Measurements from ENCODE around the gene SNHG17.
A peak's percentile ranks its signal among the peaks of the same experiment; 100 is the strongest.
"Not testable (repeated sequence)": the region's sequence is repeated elsewhere in the genome, so short reads cannot be mapped to it uniquely, and the experiment has no call there.

SNHG17 gene

DNA sequence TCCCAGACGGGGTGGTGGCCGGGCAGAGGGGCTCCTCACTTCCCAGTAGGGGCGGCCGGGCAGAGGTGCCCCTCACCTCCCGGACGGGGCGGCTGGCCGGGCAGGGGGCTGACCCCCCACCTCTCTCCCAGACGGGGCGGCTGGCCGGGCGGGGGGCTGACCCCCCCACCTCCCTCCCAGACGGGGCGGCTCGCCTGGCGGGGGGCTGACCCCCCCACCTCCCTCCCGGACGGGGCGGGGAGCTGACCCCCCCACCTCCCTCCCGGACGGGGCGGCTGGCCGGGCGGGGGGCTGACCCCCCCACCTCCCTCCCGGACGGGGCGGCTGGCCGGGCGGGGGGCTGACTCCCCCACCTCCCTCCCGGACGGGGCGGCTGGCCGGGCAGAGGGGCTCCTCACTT lies 26.0 kb upstream of the SNHG17 start:
- H3K27ac ChIP-seq (ENCODE audit: low read depth, low read length); H3K4me3 ChIP-seq (ENCODE audit: low read depth, low read length): not testable (repeated sequence)

DNA sequence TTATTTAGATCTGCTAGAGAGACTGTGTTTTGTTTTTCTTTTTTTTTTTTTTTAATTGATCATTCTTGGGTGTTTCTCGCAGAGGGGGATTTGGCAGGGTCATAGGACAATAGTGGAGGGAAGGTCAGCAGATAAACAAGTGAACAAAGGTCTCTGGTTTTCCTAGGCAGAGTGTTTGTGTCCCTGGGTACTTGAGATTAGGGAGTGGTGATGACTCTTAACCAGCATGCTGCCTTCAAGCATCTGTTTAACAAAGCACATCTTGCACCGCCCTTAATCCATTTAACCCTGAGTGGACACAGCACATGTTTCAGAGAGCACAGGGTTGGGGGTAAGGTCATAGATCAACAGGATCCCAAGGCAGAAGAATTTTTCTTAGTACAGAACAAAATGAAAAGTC lies 25.5 kb upstream of the SNHG17 start:
- H3K4me3 ChIP-seq (ENCODE audit: low read depth, low read length); H3K27ac ChIP-seq (ENCODE audit: low read depth, low read length); H3K27me3 ChIP-seq (ENCODE audit: insufficient read depth, low read length); H3K36me3 ChIP-seq (ENCODE audit: insufficient read depth, low read length); H2AFZ ChIP-seq (ENCODE audit: low read length, unreplicated experiment); H3K79me2 ChIP-seq (ENCODE audit: control insufficient read depth, insufficient read depth, low read length, unreplicated experiment): not testable (repeated sequence)
- H3K4me1 ChIP-seq (ENCODE audit: control insufficient read depth, insufficient read depth, low read length, unreplicated experiment), result peaks cover 10% of the 10 kb centered on the region

More for the DNA sequence above, 26.0 kb upstream of the SNHG17 start:
- H3K27me3 ChIP-seq (ENCODE audit: insufficient read depth, low read length); H3K79me2 ChIP-seq (ENCODE audit: control insufficient read depth, insufficient read depth, low read length, unreplicated experiment); H3K36me3 ChIP-seq (ENCODE audit: insufficient read depth, low read length); H2AFZ ChIP-seq (ENCODE audit: low read length, unreplicated experiment): not testable (repeated sequence)
- H3K4me1 ChIP-seq (ENCODE audit: control insufficient read depth, insufficient read depth, low read length, unreplicated experiment), result peaks cover 10% of the 10 kb centered on the region

DNA sequence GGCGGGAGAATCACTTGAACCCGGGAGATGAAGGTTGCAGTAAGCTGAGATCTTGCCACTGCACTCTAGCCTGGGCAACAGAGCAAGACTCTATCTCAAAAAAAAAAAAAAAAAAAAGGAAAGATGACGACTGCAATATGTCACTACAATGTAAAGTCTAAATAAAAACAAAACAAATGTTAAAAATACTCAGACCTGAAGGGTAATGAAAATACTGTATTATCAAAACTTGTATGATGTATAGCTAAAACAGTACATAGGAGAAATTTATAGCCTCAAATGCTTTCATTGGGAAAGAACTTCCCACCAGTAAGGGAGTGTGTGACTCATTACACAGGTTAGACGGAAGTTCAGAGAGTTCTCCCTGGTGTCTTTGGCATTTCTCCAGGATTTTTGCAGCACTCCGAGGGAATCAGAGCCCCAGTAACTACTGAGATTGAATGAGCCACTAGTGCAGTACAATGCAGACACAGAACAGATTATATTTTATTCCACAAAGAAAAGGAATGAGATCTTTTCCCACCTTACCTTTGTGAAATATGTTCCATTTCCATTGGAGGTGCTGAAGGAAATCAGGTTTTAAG lies 25.0 kb upstream of the SNHG17 start:
- Histone ChIP-seq H2AFZ (ENCODE audit: low read length, unreplicated experiment) (no peak overlapping the region), H3K27me3 (ENCODE audit: insufficient read depth, low read length) (no peaks in the 10 kb centered on the region), H3K79me2 (ENCODE audit: control insufficient read depth, insufficient read depth, low read length, unreplicated experiment) (no peaks in the 10 kb centered on the region), H3K36me3 (ENCODE audit: insufficient read depth, low read length) (no peaks in the 10 kb centered on the region), H3K27ac (ENCODE audit: low read depth, low read length) (no peak overlapping the region), H3K4me3 (ENCODE audit: low read depth, low read length) (no peak overlapping the region), H3K4me1 (ENCODE audit: control insufficient read depth, insufficient read depth, low read length, unreplicated experiment) (peaks cover 10% of the 10 kb centered on the region)

DNA sequence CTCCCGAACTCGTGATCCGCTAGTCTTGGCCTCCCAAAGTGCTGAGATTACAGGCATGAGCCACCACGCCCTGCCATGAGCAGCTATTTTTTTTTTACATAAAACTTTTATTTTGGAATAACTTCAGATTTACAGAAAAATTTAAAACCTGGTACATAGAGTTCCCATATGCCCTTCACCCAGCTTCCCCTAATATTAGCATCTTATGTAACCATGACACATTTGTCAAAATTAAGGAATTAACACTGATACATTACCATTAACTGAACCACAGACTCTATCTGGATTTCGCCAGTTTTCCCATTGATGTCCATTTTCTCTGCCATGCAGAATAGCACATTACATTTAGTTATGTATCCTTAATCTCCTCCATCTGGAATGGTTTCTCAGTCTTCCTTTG lies 23.2 kb upstream of the SNHG17 start:
- H3K4me1 ChIP-seq (ENCODE audit: control insufficient read depth, insufficient read depth, low read length, unreplicated experiment), result peaks cover 11% of the 10 kb centered on the region
- H3K27ac ChIP-seq (ENCODE audit: low read depth, low read length), result no peak overlapping the region
- H3K27me3 ChIP-seq (ENCODE audit: insufficient read depth, low read length), result no peaks in the 10 kb centered on the region
- no peaks in the 10 kb centered on the region for H3K36me3 ChIP-seq (ENCODE audit: insufficient read depth, low read length)
- no peak overlapping the region for H3K4me3 ChIP-seq (ENCODE audit: low read depth, low read length)
- H2AFZ ChIP-seq (ENCODE audit: low read length, unreplicated experiment), result no peak overlapping the region
- no peaks in the 10 kb centered on the region for H3K79me2 ChIP-seq (ENCODE audit: control insufficient read depth, insufficient read depth, low read length, unreplicated experiment)

DNA sequence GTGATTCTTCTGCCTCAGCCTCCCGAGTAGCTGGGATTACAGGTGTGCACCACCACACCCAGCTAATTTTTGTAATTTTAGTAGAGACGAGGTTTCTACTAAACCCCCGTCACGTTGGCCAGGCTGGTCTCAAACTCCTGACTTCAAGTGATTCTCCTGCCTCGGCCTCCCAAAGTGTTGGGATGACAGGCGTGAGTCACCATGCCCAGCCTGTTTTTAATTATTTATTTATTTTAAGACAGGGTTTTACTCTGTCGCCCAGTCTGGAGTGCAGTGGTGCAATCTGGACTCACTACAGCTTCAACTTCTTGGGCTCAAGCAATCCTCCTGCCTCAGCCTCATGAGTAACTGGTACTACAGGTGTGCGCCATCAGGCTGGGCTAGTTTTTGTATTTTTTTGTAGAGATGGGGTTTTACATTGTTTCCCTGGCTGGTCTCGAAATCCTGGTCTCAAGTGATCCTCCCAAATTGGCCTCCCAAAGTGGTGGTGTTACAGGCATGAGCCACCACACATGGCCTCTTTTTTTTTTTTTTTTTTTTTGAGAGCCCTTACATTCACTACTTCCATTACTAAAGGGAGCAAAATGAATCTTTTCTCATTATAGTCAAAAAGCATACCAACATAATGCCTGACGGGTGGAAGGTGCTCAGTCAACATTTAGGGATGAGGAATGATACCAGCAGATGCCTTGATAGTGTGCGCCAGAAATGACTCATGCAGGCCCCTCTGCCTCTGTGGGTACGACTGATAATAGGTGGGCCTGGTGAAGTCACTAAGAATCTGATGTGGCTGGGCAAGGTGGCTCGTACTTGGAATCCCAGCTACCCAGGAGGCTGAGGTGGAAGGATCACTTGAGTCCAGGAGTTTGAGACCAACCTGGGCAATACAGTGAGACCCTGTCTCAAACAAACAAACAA lies 19.7 kb upstream of the SNHG17 start:
- H3K4me1 ChIP-seq (ENCODE audit: control insufficient read depth, insufficient read depth, low read length, unreplicated experiment), result peaks cover 29% of the 10 kb centered on the region
- H3K4me3 ChIP-seq (ENCODE audit: low read depth, low read length), result no peak overlapping the region
- no peaks in the 10 kb centered on the region for H3K27me3 ChIP-seq (ENCODE audit: insufficient read depth, low read length)
- H3K36me3 ChIP-seq (ENCODE audit: insufficient read depth, low read length), result peaks cover 3% of the 10 kb centered on the region; the same call in 1 of the 2 replicates
- no peak overlapping the region for H2AFZ ChIP-seq (ENCODE audit: low read length, unreplicated experiment)
- no peaks in the 10 kb centered on the region for H3K79me2 ChIP-seq (ENCODE audit: control insufficient read depth, insufficient read depth, low read length, unreplicated experiment)
- H3K27ac ChIP-seq (ENCODE audit: low read depth, low read length), result no peak overlapping the region

DNA sequence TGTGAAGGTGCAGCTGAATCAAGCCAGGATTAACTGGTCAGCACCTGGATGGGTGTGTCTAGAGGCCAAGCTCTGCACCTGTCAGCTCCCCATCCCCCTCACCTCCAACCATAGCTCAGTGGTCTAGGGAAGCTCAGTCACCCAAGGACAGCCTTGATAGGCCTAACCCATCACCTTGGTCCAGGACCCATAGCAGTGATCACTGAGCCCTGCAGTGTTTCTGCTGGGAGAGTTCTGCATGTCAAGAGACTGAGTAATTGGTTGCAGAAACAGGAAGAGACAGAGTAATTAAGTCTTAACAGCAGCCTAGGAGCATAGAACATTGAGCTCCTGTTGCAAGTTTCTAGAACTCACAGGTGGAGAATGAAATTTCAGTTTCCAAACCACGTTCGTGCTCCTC lies 18.8 kb upstream of the SNHG17 start:
- Histone ChIP-seq H3K79me2 (ENCODE audit: control insufficient read depth, insufficient read depth, low read length, unreplicated experiment) (no peaks in the 10 kb centered on the region), H3K27ac (ENCODE audit: low read depth, low read length) (no peak overlapping the region), H3K36me3 (ENCODE audit: insufficient read depth, low read length) (peaks cover 11% of the 10 kb centered on the region; the same call in 1 of the 2 replicates), H2AFZ (ENCODE audit: low read length, unreplicated experiment) (no peak overlapping the region), H3K4me1 (ENCODE audit: control insufficient read depth, insufficient read depth, low read length, unreplicated experiment) (peaks cover 29% of the 10 kb centered on the region), H3K27me3 (ENCODE audit: insufficient read depth, low read length) (no peaks in the 10 kb centered on the region), H3K4me3 (ENCODE audit: low read depth, low read length) (no peak overlapping the region)

DNA sequence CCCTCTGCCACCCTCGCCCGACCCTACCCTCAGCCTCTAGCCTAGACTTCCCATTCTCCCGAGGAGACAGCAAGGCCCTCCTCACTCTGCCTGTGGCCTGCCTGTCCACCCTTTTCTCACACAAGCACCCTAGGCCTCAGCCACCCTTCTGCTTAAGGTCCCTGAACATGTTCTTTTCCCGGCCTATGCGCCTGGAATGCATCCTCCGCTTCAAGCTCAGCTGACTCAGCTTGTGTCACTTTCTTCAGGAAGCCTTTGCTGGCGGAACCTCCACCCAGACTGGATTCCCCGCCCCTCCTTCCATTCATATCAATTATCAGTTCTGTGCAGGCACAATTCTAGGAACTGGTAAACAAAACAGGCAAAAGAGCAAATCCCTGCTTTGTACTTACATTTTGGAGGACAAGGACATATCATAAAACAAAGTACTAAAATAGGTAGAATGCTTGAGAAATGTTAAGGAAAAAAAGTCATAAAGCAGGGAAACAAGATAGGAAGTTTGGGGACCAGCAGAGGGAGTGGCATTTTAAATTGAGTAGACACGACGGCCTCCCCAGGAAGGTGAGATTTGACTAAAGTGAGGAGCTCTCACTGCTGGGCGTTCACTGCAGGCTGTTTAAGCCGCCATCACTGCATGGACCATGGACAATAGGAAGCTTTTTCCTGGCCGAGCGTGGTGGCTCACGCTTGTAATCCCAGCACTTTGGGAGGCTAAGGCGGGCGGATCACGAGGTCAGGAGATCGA lies 17.9 kb upstream of the SNHG17 start:
- Histone ChIP-seq H3K4me1 (ENCODE audit: control insufficient read depth, insufficient read depth, low read length, unreplicated experiment) (peaks cover 29% of the 10 kb centered on the region), H2AFZ (ENCODE audit: low read length, unreplicated experiment) (no peak overlapping the region), H3K4me3 (ENCODE audit: low read depth, low read length) (no peak overlapping the region), H3K27ac (ENCODE audit: low read depth, low read length) (peak overlapping the region; percentile 62), H3K27me3 (ENCODE audit: insufficient read depth, low read length) (no peaks in the 10 kb centered on the region), H3K36me3 (ENCODE audit: insufficient read depth, low read length) (peaks cover 11% of the 10 kb centered on the region; the same call in 1 of the 2 replicates), H3K79me2 (ENCODE audit: control insufficient read depth, insufficient read depth, low read length, unreplicated experiment) (no peaks in the 10 kb centered on the region)

DNA sequence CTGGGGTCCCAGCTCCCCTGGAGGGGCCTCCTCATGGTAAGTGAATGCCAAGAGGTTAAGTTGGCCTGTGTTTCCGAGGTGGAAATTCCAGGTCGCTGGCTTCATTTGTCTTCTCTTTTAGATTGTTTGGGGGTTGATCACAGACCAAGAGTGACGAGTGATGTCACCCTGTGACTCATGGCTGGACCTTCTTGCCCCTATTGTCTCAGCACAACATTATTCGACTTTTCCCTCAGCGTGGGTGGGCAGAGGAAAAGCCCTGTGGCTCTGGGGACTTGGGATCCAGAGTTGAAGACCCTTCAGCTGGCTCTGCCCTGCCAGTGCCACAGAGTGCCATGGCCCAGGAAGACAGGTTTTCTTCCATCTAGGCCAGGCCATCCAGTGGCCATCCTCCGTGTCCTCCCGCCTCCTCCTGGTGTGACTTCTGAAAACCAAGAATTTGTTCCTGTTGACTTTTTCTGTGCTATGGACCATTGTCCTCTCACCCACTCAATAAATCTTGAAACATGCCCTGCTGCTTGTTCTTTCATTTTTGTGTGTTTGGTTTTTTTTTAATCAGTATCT lies 15.4 kb upstream of the SNHG17 start:
- Histone ChIP-seq H2AFZ (ENCODE audit: low read length, unreplicated experiment) (no peak overlapping the region), H3K4me1 (ENCODE audit: control insufficient read depth, insufficient read depth, low read length, unreplicated experiment) (peaks cover 38% of the 10 kb centered on the region), H3K79me2 (ENCODE audit: control insufficient read depth, insufficient read depth, low read length, unreplicated experiment) (peaks cover 4% of the 10 kb centered on the region), H3K4me3 (ENCODE audit: low read depth, low read length) (no peak overlapping the region), H3K27ac (ENCODE audit: low read depth, low read length) (no peak overlapping the region; the same call in 1 of the 2 replicates), H3K36me3 (ENCODE audit: insufficient read depth, low read length) (peaks cover 11% of the 10 kb centered on the region; the same call in 1 of the 2 replicates), H3K27me3 (ENCODE audit: insufficient read depth, low read length) (no peaks in the 10 kb centered on the region)

DNA sequence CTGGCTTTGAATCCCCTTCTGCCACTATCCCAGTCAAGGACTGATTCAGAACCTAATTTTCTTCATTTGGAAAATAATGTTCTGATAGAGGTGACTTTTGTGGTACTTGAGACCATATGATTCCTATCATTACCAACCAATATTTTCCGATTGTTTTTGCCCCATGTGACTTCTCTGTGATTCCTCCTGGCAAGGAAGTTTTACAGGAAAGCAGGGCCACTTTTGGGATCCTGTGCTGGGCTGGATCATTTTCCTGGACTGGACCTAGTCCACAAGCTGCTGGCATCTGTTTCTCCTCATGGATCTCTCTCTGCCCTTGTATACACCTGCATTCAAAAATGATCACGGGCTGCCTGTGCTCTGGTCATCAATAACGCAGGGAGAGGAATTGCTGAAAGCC lies 13.9 kb upstream of the SNHG17 start:
- peaks cover 11% of the 10 kb centered on the region; the same call in 1 of the 2 replicates for H3K36me3 ChIP-seq (ENCODE audit: insufficient read depth, low read length)
- H3K4me1 ChIP-seq (ENCODE audit: control insufficient read depth, insufficient read depth, low read length, unreplicated experiment), result peaks cover 38% of the 10 kb centered on the region
- H2AFZ ChIP-seq (ENCODE audit: low read length, unreplicated experiment), result no peak overlapping the region
- peaks cover 4% of the 10 kb centered on the region for H3K79me2 ChIP-seq (ENCODE audit: control insufficient read depth, insufficient read depth, low read length, unreplicated experiment)
- no peaks in the 10 kb centered on the region for H3K27me3 ChIP-seq (ENCODE audit: insufficient read depth, low read length)
- H3K27ac ChIP-seq (ENCODE audit: low read depth, low read length), result no peak overlapping the region
- H3K4me3 ChIP-seq (ENCODE audit: low read depth, low read length), result no peak overlapping the region

DNA sequence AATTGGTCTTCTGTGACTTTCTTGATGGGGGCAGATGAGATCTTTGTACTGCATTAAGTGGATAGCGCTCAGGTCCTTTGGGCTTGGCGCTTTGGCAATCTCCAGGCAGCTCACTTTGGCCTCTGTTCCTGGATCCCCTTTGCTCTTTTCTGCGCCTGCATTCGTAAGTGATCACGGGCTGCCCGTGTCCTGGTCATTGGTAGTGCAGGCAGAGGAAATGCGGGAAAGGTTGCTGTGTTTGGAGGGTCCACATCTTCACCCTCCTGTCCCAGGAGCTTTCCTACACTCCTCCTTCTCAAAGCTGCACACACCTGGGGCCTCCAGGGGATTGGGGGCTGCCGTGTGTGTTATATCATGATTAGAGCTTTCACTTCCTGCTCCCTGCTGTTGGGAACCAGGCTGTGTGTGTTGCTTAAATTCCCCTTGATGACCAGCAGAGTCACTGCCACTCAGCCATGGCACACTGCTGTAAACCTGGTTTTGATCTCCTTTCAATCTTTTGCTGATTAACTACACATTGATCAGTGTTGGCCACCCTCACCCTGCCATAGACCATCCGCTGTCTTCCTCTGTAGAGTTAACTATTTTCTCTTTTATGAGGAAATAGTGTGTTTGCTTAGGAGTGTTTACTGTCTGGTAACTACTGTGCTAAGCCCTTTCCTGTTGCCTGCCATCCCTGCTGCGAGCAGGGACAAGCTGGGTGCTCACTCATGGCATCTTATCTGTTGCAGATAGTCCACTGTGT lies 13.0 kb upstream of the SNHG17 start:
- no peaks in the 10 kb centered on the region for H3K27me3 ChIP-seq (ENCODE audit: insufficient read depth, low read length)
- peak overlapping the region; percentile 99 for H3K4me3 ChIP-seq (ENCODE audit: low read depth, low read length)
- peaks cover 36% of the 10 kb centered on the region for H3K4me1 ChIP-seq (ENCODE audit: control insufficient read depth, insufficient read depth, low read length, unreplicated experiment)
- peaks cover 11% of the 10 kb centered on the region; the same call in 1 of the 2 replicates for H3K36me3 ChIP-seq (ENCODE audit: insufficient read depth, low read length)
- H3K79me2 ChIP-seq (ENCODE audit: control insufficient read depth, insufficient read depth, low read length, unreplicated experiment), result peaks cover 4% of the 10 kb centered on the region
- no peak overlapping the region for H2AFZ ChIP-seq (ENCODE audit: low read length, unreplicated experiment)
- H3K27ac ChIP-seq (ENCODE audit: low read depth, low read length), result no peak overlapping the region
